DOHH2 (cell line): ENCODE measurements around the gene MYOF.

Source experiments
- EZH2phosphoT487 ChIP-seq: fragments of 200-600 bp; sonication (generic); IDR thresholded peaks from 2 replicates; pipeline ENCODE4 v1.6.1; 2017; ENCODE audit warnings: borderline replicate concordance, mild to moderate bottlenecking, antibody characterized with exemption, low read length, moderate library complexity, mixed read lengths
- TF ChIP-seq, protein P1 (sequence below): fragments of 200-600 bp; sonication (generic); IDR thresholded peaks from one replicate; pipeline ENCODE4 v1.5.1; 2014; ENCODE audit warnings: antibody characterized with exemption, mild to moderate bottlenecking, low read depth, low read length; ENCODE audit not compliant: poor library complexity, severe bottlenecking

DNA sequence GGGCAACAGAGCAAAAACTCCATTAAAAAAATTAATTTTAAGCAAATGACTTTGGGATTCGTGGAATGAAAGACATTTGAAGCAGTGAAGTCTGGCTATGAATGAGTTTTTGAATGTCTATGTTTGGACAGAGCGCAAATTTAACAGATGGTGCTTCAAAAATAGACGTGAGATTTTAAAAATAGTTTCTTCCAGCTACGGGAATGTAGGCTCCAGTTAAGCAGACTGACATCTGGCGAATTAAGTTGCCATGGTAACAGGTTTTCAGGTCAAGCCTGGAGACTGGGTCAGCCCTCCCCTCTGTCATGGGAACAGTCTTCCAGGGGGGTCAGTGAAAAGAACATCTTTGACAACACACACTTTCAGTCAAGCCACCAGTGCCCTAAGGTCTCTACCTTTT is 62.0 kb downstream of the MYOF start:
- TF ChIP-seq, protein P1, sequence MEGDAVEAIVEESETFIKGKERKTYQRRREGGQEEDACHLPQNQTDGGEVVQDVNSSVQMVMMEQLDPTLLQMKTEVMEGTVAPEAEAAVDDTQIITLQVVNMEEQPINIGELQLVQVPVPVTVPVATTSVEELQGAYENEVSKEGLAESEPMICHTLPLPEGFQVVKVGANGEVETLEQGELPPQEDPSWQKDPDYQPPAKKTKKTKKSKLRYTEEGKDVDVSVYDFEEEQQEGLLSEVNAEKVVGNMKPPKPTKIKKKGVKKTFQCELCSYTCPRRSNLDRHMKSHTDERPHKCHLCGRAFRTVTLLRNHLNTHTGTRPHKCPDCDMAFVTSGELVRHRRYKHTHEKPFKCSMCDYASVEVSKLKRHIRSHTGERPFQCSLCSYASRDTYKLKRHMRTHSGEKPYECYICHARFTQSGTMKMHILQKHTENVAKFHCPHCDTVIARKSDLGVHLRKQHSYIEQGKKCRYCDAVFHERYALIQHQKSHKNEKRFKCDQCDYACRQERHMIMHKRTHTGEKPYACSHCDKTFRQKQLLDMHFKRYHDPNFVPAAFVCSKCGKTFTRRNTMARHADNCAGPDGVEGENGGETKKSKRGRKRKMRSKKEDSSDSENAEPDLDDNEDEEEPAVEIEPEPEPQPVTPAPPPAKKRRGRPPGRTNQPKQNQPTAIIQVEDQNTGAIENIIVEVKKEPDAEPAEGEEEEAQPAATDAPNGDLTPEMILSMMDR = no peak
- no peak for TF ChIP-seq EZH2phosphoT487
